K562 (cell line): ENCODE measurements around the gene RMC1. TPM values are rescaled to one million over a fixed set of nuclear protein-coding genes. Genes with fewer than 3 reads are reported as not detected.
A peak's percentile ranks its signal among the peaks of the same experiment; 100 is the strongest.

Source experiments
- ATAC-seq: fragments of 200-7000 bp; cut with Tn5 transposase; 3 replicates; pipeline ENCODE4 v1.9.1; 2020; ENCODE audit warnings: moderate library complexity
- BruUV-seq: library from RNA; stranded (reverse); fragments of 400-500 nt; replicated peaks from 2 replicates; lab custom pipeline; 2021; lab: Mats Ljungman, UMichigan
- CTCF ChIA-PET: fragments of 300-600 bp; formaldehyde crosslinking; extraction: SDS; loops from one replicate; lab custom pipeline; 2021; ENCODE audit warnings: low intra/inter-chr PET ratio; lab: Yijun Ruan, JAX
- POLR2A ChIA-PET: fragments of 300-600, 350-650 bp; sonication (Branson Sonifier 250); formaldehyde crosslinking; extraction: SDS; loops from one replicate; lab custom pipeline; 2021; ENCODE audit warnings: antibody characterized with exemption, inconsistent platforms; lab: Yijun Ruan, JAX
- DNase-seq, 4 experiments: peaks; one replicate each; pipeline versions ENCODE4 v3.0.0 to v3.0.0-alpha.2; 2011 to 2018; ENCODE audit warnings: low spot score in 3 of 4, mixed read lengths in 3 of 4; ENCODE audit errors: extremely low read depth in 1 of 4
- FAIRE-seq: peaks from 2 replicates; lab custom pipeline; 2011; peaks lifted over from hg19 to GRCh38; lab: Jason Lieb, UNC
- H2AFZ ChIP-seq: 2 replicates; pipeline ENCODE4 v1.6.0; 2011; ENCODE audit warnings: low read depth, low read length, control low read depth, inconsistent platforms
- H3K27ac ChIP-seq: fragments of 200-600 bp; 3 replicates; pipeline ENCODE4 v1.8.0; 2011; ENCODE audit warnings: low read depth, mild to moderate bottlenecking, control low read depth, inconsistent platforms, low read length, moderate library complexity, mixed read lengths; ENCODE audit errors: extremely low read depth
- H3K27me3 ChIP-seq, 2 experiments: fragments of 300-600 bp in 1 of 2; 2 replicates in 1 of 2; 3 replicates in 1 of 2; pipeline versions ENCODE4 v1.6.0 to v1.8.0; 2011; ENCODE audit warnings: inconsistent platforms in 2 of 2, low read length in 2 of 2, mild to moderate bottlenecking in 1 of 2, mixed read lengths in 1 of 2, moderate library complexity in 1 of 2; ENCODE audit not compliant: control insufficient read depth in 2 of 2, insufficient read depth in 2 of 2
- H3K36me3 ChIP-seq: fragments of 300-600 bp; 3 replicates; pipeline ENCODE4 v1.8.0; 2011; ENCODE audit warnings: mild to moderate bottlenecking, low read length, inconsistent platforms; ENCODE audit not compliant: control insufficient read depth, insufficient read depth
- H3K4me1 ChIP-seq, 2 experiments: fragments of 200-600 bp in 1 of 2; replicated peaks in 1 of 2; 2 replicates in 1 of 2; 3 replicates in 1 of 2; pipeline versions ENCODE4 v1.5.1 to v1.8.0; 2011; ENCODE audit warnings: inconsistent platforms in 2 of 2, low read length in 2 of 2, mild to moderate bottlenecking in 1 of 2, mixed read lengths in 1 of 2, moderate library complexity in 1 of 2; ENCODE audit not compliant: control insufficient read depth in 2 of 2, insufficient read depth in 2 of 2
- H3K4me2 ChIP-seq: 2 replicates; pipeline ENCODE4 v1.6.1; 2011; ENCODE audit warnings: low read length, control low read depth, inconsistent platforms, mixed read lengths; ENCODE audit not compliant: insufficient read depth
- H3K4me3 ChIP-seq: fragments of 200-600 bp; sonication (generic), shearing (Covaris generic); 2 replicates; pipeline ENCODE4 v1.5.1; 2016; ENCODE audit warnings: control low read depth, inconsistent platforms
- H3K79me2 ChIP-seq: fragments of 200-600 bp; 3 replicates; pipeline ENCODE4 v1.8.0; 2011; ENCODE audit warnings: low read length, inconsistent platforms; ENCODE audit not compliant: control insufficient read depth, insufficient read depth
- H3K9ac ChIP-seq, 2 experiments: 2 replicates each; pipeline versions ENCODE4 v1.6.0 to v1.6.1; 2011; ENCODE audit warnings: low read depth in 2 of 2, low read length in 2 of 2, control low read depth in 1 of 2, inconsistent platforms in 1 of 2, mild to moderate bottlenecking in 1 of 2, mixed read lengths in 1 of 2; ENCODE audit not compliant: insufficient read depth in 1 of 2
- H3K9me1 ChIP-seq: one replicate; pipeline ENCODE4 v1.6.0; 2011; ENCODE audit warnings: inconsistent platforms, mild to moderate bottlenecking, low read length, moderate library complexity; ENCODE audit not compliant: control insufficient read depth, insufficient read depth
- H3K9me3 ChIP-seq: replicated peaks from 2 replicates; pipeline ENCODE4 v1.5.1; 2011; ENCODE audit warnings: low read depth, low read length, inconsistent platforms; ENCODE audit not compliant: control insufficient read depth, insufficient read depth
- H4K20me1 ChIP-seq: replicated peaks from 2 replicates; pipeline ENCODE4 v1.6.1; 2011; ENCODE audit warnings: low read length, inconsistent platforms, mixed read lengths; ENCODE audit not compliant: control insufficient read depth, insufficient read depth
- C11orf30 ChIP-seq: fragments of 450-650 bp; IDR thresholded peaks from 2 replicates; pipeline ENCODE4 v1.6.1; 2016; ENCODE audit warnings: low read depth, mild to moderate bottlenecking
- DMBX1 ChIP-seq: fragments of 250-450 bp; sonication (Bioruptor Pico); IDR thresholded peaks from 2 replicates; pipeline ENCODE4 v1.8.0; 2022; ENCODE audit warnings: inconsistent platforms, mild to moderate bottlenecking, moderate library complexity, borderline replicate concordance
- MAFF ChIP-seq: IDR thresholded peaks from 2 replicates; pipeline ENCODE4 v1.6.1; 2012; ENCODE audit warnings: low read length, improper control_type of control experiment
- MAFG ChIP-seq: fragments of 450-650 bp; conservative IDR thresholded peaks from 2 replicates; pipeline ENCODE4 v1.6.1; 2016; ENCODE audit warnings: missing genetic modification characterization, missing compliant biosample characterization
- MAFK ChIP-seq: IDR thresholded peaks from 2 replicates; pipeline ENCODE4 v1.6.1; 2011; ENCODE audit warnings: low read length, improper control_type of control experiment
- PRMT5 ChIP-seq: sonication (generic); formaldehyde crosslinking; IDR thresholded peaks from 2 replicates; pipeline ENCODE4 v1.5.0; 2020; ENCODE audit warnings: missing genetic modification reagents
- ZNF316 ChIP-seq: fragments of 450-650 bp; IDR thresholded peaks from 2 replicates; pipeline ENCODE4 v1.6.1; 2016
- WGBS: fragments of 100-300 bp; shearing (Covaris generic); methylation state at CpG from one replicate; pipeline ENCODE4 v1.1.6; 2016; ENCODE audit warnings: low coverage, mixed read lengths; ENCODE audit not compliant: insufficient coverage; ENCODE audit errors: missing lambda C conversion rate; 5-methylcytosine and 5-hydroxymethylcytosine counted together
- in situ Hi-C: fragments of 300-500 bp; cut with MboI; formaldehyde crosslinking; loops from 4 replicates; pipeline ENCODE4 v1.15.0; 2018; ENCODE audit warnings: inconsistent platforms, mixed read lengths
- intact Hi-C: fragments of 100-400 bp; cut with micrococcal nuclease; formaldehyde crosslinking; loops from 2 replicates; pipeline ENCODE4 v1.14.2; 2022
- polyA plus RNA-seq, 8 experiments: library from polyadenylated mRNA; depleted of rRNA in 4 of 8; stranded (reverse) in 5 of 8; unstranded in 3 of 8; fragments of >200 nt; fragmentation: Nextera tagmentation in 2 of 8; fragmentation: Illumina TruSeq in 1 of 8; extraction: Ambion mirVana in 2 of 8; extraction: Trizol in 1 of 8; gene quantifications; 2 replicates each; pipeline versions ENCODE4 v1.2.1 to v1.2.3, GENCODE V29; 2011 to 2014; ENCODE audit warnings: inconsistent platforms in 1 of 8, missing spikeins in 1 of 8
- total RNA-seq, 7 experiments: library from RNA; depleted of rRNA in 6 of 7; stranded (reverse); fragments of >200 nt in 6 of 7; fragmentation: Illumina TruSeq in 2 of 7; extraction: Trizol in 2 of 7; gene quantifications; 2 replicates each; pipeline versions ENCODE4 v1.2.1 to v1.2.3, GENCODE V29; 2011 to 2021; ENCODE audit warnings: low replicate concordance in 1 of 7

RMC1 gene
- total and polyA plus RNA-seq, 9 of the 15 experiments (the other 6 are each of a cell fraction or from before 2014, with no cell fraction given): 7.5 to 42.4 (median 35.5) TPM

DNA sequence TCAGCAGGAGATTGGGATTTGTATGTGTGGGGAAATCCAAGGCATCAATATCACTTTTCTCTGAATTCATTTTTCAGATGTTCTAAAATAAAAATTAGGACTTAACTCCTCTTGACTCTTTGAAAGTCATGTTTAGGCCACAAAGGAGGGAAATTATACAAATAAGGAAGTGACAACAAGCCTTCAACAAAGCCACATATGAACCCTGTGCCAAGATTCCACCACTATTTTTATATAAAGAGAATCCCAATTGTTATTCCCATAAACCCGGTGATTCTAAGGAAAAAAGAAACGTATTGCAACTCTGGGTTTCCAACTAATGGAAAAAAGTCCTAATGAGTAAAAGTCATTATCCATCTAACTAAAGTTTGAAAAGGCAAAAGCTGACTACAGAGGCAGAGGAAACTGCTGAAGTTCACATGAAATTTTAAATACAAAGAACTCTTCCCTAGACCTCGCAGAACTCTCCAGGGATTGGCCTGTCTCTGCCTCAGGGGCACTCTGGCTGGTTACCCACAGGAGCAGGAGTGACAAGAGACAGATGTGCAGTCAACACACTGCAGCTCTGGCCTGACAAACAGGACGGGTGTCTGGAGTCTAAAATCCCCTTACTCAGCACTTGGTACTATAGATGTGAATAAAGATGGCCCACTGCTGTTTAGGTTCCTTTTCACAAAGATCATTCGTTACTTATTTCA lies 71.4 kb downstream of the RMC1 start:
- Histone ChIP-seq H3K79me2 (no peaks in the 10 kb centered on the region; the same call in 2 of the 3 replicates), H4K20me1 (no peaks in the 10 kb centered on the region; the same call in 1 of the 2 replicates), H2AFZ (no peak overlapping the region), H3K36me3 (peaks cover 54% of the 10 kb centered on the region), H3K9me3 (no peaks in the 10 kb centered on the region), H3K4me2 (no peak overlapping the region), H3K4me3 (no peak overlapping the region), H3K27ac (no peak overlapping the region), H3K9ac (peak overlapping the region in 1 of 2 experiments; percentile 67; a peak in 1 of 4 replicates), H3K4me1 (peaks cover 0 to 9% of the 10 kb centered on the region in 2 experiments; a peak in 3 of 5 replicates), H3K27me3 (no peaks in the 10 kb centered on the region), H3K9me1 (no peaks in the 10 kb centered on the region)
- DNase-seq (no peak), FAIRE-seq (peak; percentile 48), ATAC-seq (peak; percentile 29; the same call in 2 of the 3 replicates)
- ChIA-PET CTCF (no interaction called here), POLR2A (interaction anchor here (1.2 kb wide), 1 partner anchor 10 kb away, joined by 3 read pairs; no protein-coding TSS in a partner anchor)
- intact Hi-C loops: no loop called here
- in situ Hi-C loops: no loop called here
- no peak for TF ChIP-seq PRMT5 (CRISPR knock-in tag)
- TF ChIP-seq C11orf30: peak; percentile 78
- TF ChIP-seq MAFF: peak; percentile 66
- TF ChIP-seq MAFG (tag): peak; percentile 65
- TF ChIP-seq MAFK: peak; percentile 67; the same call in 1 of the 2 replicates
- no peak for TF ChIP-seq DMBX1 (CRISPR knock-in tag)
- peak; percentile 83 for TF ChIP-seq ZNF316
- 72% methylated on average over 5 of the region's 5 CpGs for WGBS
- no TSS peak for BruUV-seq
